NCI-H524 (cell line): ENCODE data around the gene PRR7.

Source experiments
- DNase-seq, 2 experiments: peaks; one replicate each; lab custom pipeline; 2025; lab: John Stamatoyannopoulos, UW

PRR7 gene

GRCh38 chr5:177452688-177453638 is 6.3 kb downstream of the PRR7 start:
- DNase-seq = peak in 1 of 2 experiments; percentile 20

GRCh38 chr5:177453852-177454396 is 7.3 kb downstream of the PRR7 start:
- peak in 1 of 2 experiments; percentile 42 for DNase-seq

GRCh38 chr5:177454397-177455035 is 7.9 kb downstream of the PRR7 start:
- peak; percentile 77 to 84 for DNase-seq

GRCh38 chr5:177455036-177455660 is 8.5 kb downstream of the PRR7 start:
- peak; percentile 75 to 84 for DNase-seq

- peak; percentile 81 to 89 for DNase-seq
Measured at GRCh38 chr5:177455661-177456590, 9.3 kb downstream of the PRR7 start.

- DNase-seq = no peak
Measured at GRCh38 chr5:177456591-177456964, 10.0 kb downstream of the PRR7 start.

GRCh38 chr5:177456976-177457851 is 10.6 kb downstream of the PRR7 start:
- DNase-seq = peak; percentile 95 to 97

GRCh38 chr5:177457852-177458681 is 11.5 kb downstream of the PRR7 start:
- peak in 1 of 2 experiments; percentile 12 for DNase-seq

GRCh38 chr5:177458912-177459350 is 12.3 kb downstream of the PRR7 start:
- peak in 1 of 2 experiments; percentile 12 for DNase-seq

GRCh38 chr5:177459357-177459756 is 12.7 kb downstream of the PRR7 start:
- DNase-seq = no peak

GRCh38 chr5:177459819-177460628 is 13.4 kb downstream of the PRR7 start:
- no peak for DNase-seq

- no peak for DNase-seq
Measured at GRCh38 chr5:177462021-177462670, 15.5 kb downstream of the PRR7 start.

GRCh38 chr5:177465044-177465443 is 18.4 kb downstream of the PRR7 start:
- DNase-seq = no peak

GRCh38 chr5:177466861-177467260 is 20.2 kb downstream of the PRR7 start:
- DNase-seq = no peak

- DNase-seq = no peak
Measured at GRCh38 chr5:177467436-177467835, 20.8 kb downstream of the PRR7 start.

- DNase-seq = no peak
Measured at GRCh38 chr5:177468329-177468684, 21.7 kb downstream of the PRR7 start.

- no peak for DNase-seq
Measured at GRCh38 chr5:177468685-177469628, 22.3 kb downstream of the PRR7 start.
